ENCODE measurements around the gene NELFA. TPM values are rescaled to one million over a fixed set of nuclear protein-coding genes. Genes with fewer than 3 reads are reported as not detected.

NELFA gene
- total and polyA plus RNA-seq, 10 of the 15 experiments (the other 5 are each of a cell fraction or from before 2014, with no cell fraction given): 0.39 to 38.6 (median 16.7) TPM

GRCh38 chr4:1987296-1987695 lies 21.5 kb downstream of the NELFA start:
- WGBS (ENCODE audit: insufficient coverage, insufficient replicate concordance, low lambda C conversion rate, missing lambda C conversion rate): 99% methylated on average over 14 of the region's 19 CpGs

More at GRCh38 chr4:1987296-1987695, 21.5 kb downstream of the NELFA start:
- no peak overlapping the region for H3K4me2 ChIP-seq (ENCODE audit: control insufficient read depth, insufficient read depth)
- no peak for ATAC-seq
- no TSS peak for BruUV-seq (replicated peaks)
- no peaks in the 10 kb centered on the region for H3K9me3 ChIP-seq (replicated peaks; ENCODE audit: control insufficient read depth, insufficient read depth, low read length)
- POLR2A ChIA-PET: no interaction called here
- FAIRE-seq: no peak
- SMC1A ChIA-PET (ENCODE audit: uncharacterized antibody, unreplicated experiment): no interaction called here
- intact Hi-C loops (cut with micrococcal nuclease; ENCODE audit: unreplicated experiment) (no loop called here), in situ Hi-C loops (cut with MboI) (no loop called here)
- H2AFZ ChIP-seq (ENCODE audit: control insufficient read depth, low read depth, low read length): no peak overlapping the region
- H4K20me1 ChIP-seq (ENCODE audit: control insufficient read depth, insufficient read depth): no peaks in the 10 kb centered on the region
- CTCF ChIA-PET: no interaction called here
- H3K4me1 ChIP-seq (ENCODE audit: control insufficient read depth, insufficient read depth, low read length): no peaks in the 10 kb centered on the region
- DNase-seq (ENCODE audit: low read depth, low spot score): no peak
- no peak overlapping the region for H3K9ac ChIP-seq (ENCODE audit: control insufficient read depth, insufficient read depth, low read length)
- RAD21 ChIA-PET (ENCODE audit: unreplicated experiment): no interaction called here
- peaks cover 15 to 60% of the 10 kb centered on the region in 2 experiments; a peak in 3 of 4 replicates for H3K36me3 ChIP-seq (ENCODE audit: control insufficient read depth in 2 of 2, insufficient read depth in 2 of 2, low read length in 1 of 2)
- no peaks in the 10 kb centered on the region; the same call in none of the 2 replicates for H3K79me2 ChIP-seq (ENCODE audit: control insufficient read depth, insufficient read depth, low read length)
- no peak overlapping the region for H3K27ac ChIP-seq (ENCODE audit: control insufficient read depth, insufficient read depth)
- no peak overlapping the region for H3K4me3 ChIP-seq
- no peak for TF ChIP-seq BCLAF1 (IDR thresholded peaks at IDR 0.05)
- TF ChIP-seq SKIL (IDR thresholded peaks at IDR 0.05; ENCODE audit: low read depth, poor library complexity, severe bottlenecking): no peak
- no peak for TF ChIP-seq HCFC1 (IDR thresholded peaks at IDR 0.05; ENCODE audit: low read length)
- no peak for TF ChIP-seq YY1 (IDR thresholded peaks at IDR 0.05; ENCODE audit: low read depth, low read length)
- TF ChIP-seq EP300 (IDR thresholded peaks at IDR 0.05; ENCODE audit: borderline replicate concordance in 1 of 2, control insufficient read depth in 1 of 2, low read depth in 2 of 2, low read length in 2 of 2): no peak
- H3K27me3 ChIP-seq (replicated peaks in 1 of 2; ENCODE audit: control insufficient read depth in 2 of 2, insufficient read depth in 2 of 2, low read length in 1 of 2): no peaks in the 10 kb centered on the region

Data from GM12878 (cell line).